OCI-LY7 (cell line): ENCODE results near the gene VIT.

ENCODE experiments used
- EZH2phosphoT487 ChIP-seq: fragments of 200-600 bp; sonication (generic); IDR thresholded peaks from 2 replicates; pipeline ENCODE4 v1.6.1; 2018; ENCODE audit warnings: low read depth, borderline replicate concordance, mild to moderate bottlenecking, mixed run types, antibody characterized with exemption, low read length, moderate library complexity, mixed read lengths
- TF ChIP-seq, protein P1 (sequence below): fragments of 200-600 bp; sonication (generic); conservative IDR thresholded peaks from 2 replicates; pipeline ENCODE4 v1.5.1; 2014; ENCODE audit warnings: mild to moderate bottlenecking, antibody characterized with exemption, low read length, moderate library complexity, mixed read lengths

DNA sequence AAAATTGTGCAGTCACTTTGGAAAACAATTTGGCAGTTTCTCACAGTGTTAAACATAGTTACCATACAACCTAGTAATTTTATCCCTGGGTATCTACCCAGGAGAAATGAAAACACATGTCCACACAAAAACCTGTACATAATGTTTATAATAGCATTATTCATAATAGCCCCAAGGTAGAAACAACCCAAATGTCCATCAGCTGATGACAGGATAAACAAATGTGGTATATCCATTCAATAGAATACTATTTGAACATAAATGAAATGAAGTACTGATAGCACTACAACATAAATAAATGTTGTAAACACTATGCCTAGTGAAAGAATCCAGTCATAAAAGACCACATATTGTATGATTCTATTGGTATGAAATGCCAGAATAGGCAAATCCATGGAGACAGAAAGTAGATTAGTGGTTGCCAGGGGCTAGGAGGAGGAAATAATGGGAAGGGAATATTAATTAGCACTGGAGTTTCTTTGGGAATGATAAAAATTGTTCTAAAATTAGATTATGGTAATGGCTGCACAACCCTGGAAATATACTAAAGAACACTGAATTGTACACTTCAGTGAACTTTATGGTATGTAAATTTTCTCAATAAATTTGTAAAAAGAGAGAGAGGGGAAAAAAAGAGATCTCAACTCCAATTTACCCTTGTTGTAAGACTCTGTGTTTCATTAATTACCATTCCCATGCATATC is 20.8 kb upstream of the VIT start:
- TF ChIP-seq, protein P1, sequence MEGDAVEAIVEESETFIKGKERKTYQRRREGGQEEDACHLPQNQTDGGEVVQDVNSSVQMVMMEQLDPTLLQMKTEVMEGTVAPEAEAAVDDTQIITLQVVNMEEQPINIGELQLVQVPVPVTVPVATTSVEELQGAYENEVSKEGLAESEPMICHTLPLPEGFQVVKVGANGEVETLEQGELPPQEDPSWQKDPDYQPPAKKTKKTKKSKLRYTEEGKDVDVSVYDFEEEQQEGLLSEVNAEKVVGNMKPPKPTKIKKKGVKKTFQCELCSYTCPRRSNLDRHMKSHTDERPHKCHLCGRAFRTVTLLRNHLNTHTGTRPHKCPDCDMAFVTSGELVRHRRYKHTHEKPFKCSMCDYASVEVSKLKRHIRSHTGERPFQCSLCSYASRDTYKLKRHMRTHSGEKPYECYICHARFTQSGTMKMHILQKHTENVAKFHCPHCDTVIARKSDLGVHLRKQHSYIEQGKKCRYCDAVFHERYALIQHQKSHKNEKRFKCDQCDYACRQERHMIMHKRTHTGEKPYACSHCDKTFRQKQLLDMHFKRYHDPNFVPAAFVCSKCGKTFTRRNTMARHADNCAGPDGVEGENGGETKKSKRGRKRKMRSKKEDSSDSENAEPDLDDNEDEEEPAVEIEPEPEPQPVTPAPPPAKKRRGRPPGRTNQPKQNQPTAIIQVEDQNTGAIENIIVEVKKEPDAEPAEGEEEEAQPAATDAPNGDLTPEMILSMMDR: no peak
- TF ChIP-seq EZH2phosphoT487: no peak
